Coronary artery (tissue), 2 donors: ENCODE data around the gene MYO7A.
A peak's percentile ranks its signal among the peaks of the same experiment; 100 is the strongest.

Experiments
- DNase-seq: peaks from one replicate; pipeline ENCODE4 v3.0.0-alpha.2; 2017; ENCODE audit warnings: low spot score
- H3K27ac ChIP-seq, 2 donors: fragments of 200-600 bp; sonication (generic); one replicate each; pipeline ENCODE4 v1.5.1; 2016 to 2019
- H3K4me3 ChIP-seq: fragments of 200-600 bp; sonication (generic); 2 replicates; pipeline ENCODE4 v1.5.1; 2016; ENCODE audit warnings: mild to moderate bottlenecking, moderate library complexity
- CTCF ChIP-seq: fragments of 200-600 bp; sonication (generic); IDR thresholded peaks from one replicate; pipeline ENCODE4 v1.5.1; 2019; ENCODE audit warnings: antibody characterized with exemption

The MYO7A gene

GRCh38 chr11:77213589-77214428 is 85.8 kb downstream of the MYO7A start:
- H3K4me3 ChIP-seq: no peak overlapping the region
- DNase-seq: peak; percentile 57

GRCh38 chr11:77214557-77214956 is 86.5 kb downstream of the MYO7A start:
- H3K27ac ChIP-seq: no peak overlapping the region
- no peak for TF ChIP-seq CTCF
- DNase-seq: no peak
- no peak overlapping the region for H3K4me3 ChIP-seq

More at GRCh38 chr11:77213589-77214428, 85.8 kb downstream of the MYO7A start:
- H3K27ac ChIP-seq: no peak overlapping the region
- no peak for TF ChIP-seq CTCF

GRCh38 chr11:77215106-77215505 is 87.1 kb downstream of the MYO7A start:
- DNase-seq: no peak
- TF ChIP-seq CTCF: no peak
- H3K27ac ChIP-seq: no peak overlapping the region
- no peak overlapping the region for H3K4me3 ChIP-seq

GRCh38 chr11:77217156-77217555 is 89.1 kb downstream of the MYO7A start:
- no peak for TF ChIP-seq CTCF
- no peak for DNase-seq
- no peak overlapping the region for H3K4me3 ChIP-seq

GRCh38 chr11:77223797-77224196 is 95.8 kb downstream of the MYO7A start:
- TF ChIP-seq CTCF: no peak
- no peak overlapping the region for H3K4me3 ChIP-seq
- DNase-seq: no peak

More at GRCh38 chr11:77217156-77217555, 89.1 kb downstream of the MYO7A start:
- no peak overlapping the region for H3K27ac ChIP-seq

GRCh38 chr11:77230878-77231605 is 103.0 kb downstream of the MYO7A start:
- no peak for DNase-seq
- Histone ChIP-seq H3K4me3 (no peak overlapping the region), H3K27ac (no peak overlapping the region)
- no peak for TF ChIP-seq CTCF

More at GRCh38 chr11:77223797-77224196, 95.8 kb downstream of the MYO7A start:
- no peak overlapping the region for H3K27ac ChIP-seq
